ENCODE results near the gene NSUN6. TPM values are rescaled to one million over a fixed set of nuclear protein-coding genes. Genes with fewer than 3 reads are reported as not detected.

NSUN6 gene
- total RNA-seq, 1 experiment from 2014 or later: 15.1 TPM

DNA sequence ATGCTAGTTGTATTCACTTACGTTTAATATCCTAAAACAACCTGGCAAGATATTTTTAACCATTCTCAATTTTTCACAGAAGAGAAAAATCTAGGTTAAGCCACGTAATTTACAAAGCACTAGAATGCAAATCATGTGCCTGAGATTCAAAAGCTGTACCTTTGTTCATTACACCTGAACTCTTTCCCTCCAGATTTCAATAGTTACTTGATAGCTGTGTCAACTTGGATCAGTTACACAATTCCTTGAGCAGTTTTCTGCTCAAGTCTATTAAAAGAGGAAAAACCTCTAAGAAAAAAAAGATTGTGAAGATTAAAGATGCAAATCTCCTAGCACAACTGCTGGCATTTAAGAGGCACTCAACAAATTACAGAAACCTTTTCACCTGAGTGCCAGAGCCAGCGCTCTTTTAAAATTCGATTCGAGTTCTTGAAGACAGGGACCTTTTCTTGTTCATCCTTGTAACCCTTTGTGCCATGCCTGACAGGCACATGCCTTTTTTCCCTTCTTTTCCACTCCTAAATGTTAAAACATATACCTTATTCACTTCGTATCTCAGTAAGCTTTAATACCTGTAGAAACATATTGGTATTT lies 886 bp downstream of the NSUN6 start:
- ChIA-PET POLR2A (no interaction called here), CTCF (no interaction called here)
- H3K36me3 Mint-ChIP-seq: peaks cover 14% of the 10 kb centered on the region; the same call in 1 of the 2 replicates
- H3K27ac Mint-ChIP-seq: peak overlapping the region; percentile 91; the same call in 1 of the 2 replicates
- H3K4me3 Mint-ChIP-seq: peak overlapping the region; percentile 96
- peaks cover 25% of the 10 kb centered on the region for H3K4me1 Mint-ChIP-seq
- ATAC-seq (no peak), DNase-seq (ENCODE audit: low spot score) (no peak)
- H3K27me3 Mint-ChIP-seq (ENCODE audit: low read depth): no peaks in the 10 kb centered on the region
- H3K9me3 Mint-ChIP-seq: no peaks in the 10 kb centered on the region
- TF ChIP-seq, protein P1, sequence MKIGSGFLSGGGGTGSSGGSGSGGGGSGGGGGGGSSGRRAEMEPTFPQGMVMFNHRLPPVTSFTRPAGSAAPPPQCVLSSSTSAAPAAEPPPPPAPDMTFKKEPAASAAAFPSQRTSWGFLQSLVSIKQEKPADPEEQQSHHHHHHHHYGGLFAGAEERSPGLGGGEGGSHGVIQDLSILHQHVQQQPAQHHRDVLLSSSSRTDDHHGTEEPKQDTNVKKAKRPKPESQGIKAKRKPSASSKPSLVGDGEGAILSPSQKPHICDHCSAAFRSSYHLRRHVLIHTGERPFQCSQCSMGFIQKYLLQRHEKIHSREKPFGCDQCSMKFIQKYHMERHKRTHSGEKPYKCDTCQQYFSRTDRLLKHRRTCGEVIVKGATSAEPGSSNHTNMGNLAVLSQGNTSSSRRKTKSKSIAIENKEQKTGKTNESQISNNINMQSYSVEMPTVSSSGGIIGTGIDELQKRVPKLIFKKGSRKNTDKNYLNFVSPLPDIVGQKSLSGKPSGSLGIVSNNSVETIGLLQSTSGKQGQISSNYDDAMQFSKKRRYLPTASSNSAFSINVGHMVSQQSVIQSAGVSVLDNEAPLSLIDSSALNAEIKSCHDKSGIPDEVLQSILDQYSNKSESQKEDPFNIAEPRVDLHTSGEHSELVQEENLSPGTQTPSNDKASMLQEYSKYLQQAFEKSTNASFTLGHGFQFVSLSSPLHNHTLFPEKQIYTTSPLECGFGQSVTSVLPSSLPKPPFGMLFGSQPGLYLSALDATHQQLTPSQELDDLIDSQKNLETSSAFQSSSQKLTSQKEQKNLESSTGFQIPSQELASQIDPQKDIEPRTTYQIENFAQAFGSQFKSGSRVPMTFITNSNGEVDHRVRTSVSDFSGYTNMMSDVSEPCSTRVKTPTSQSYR (CRISPR knock-in tag; IDR thresholded peaks at IDR 0.05): no peak
- TF ChIP-seq, protein P2, sequence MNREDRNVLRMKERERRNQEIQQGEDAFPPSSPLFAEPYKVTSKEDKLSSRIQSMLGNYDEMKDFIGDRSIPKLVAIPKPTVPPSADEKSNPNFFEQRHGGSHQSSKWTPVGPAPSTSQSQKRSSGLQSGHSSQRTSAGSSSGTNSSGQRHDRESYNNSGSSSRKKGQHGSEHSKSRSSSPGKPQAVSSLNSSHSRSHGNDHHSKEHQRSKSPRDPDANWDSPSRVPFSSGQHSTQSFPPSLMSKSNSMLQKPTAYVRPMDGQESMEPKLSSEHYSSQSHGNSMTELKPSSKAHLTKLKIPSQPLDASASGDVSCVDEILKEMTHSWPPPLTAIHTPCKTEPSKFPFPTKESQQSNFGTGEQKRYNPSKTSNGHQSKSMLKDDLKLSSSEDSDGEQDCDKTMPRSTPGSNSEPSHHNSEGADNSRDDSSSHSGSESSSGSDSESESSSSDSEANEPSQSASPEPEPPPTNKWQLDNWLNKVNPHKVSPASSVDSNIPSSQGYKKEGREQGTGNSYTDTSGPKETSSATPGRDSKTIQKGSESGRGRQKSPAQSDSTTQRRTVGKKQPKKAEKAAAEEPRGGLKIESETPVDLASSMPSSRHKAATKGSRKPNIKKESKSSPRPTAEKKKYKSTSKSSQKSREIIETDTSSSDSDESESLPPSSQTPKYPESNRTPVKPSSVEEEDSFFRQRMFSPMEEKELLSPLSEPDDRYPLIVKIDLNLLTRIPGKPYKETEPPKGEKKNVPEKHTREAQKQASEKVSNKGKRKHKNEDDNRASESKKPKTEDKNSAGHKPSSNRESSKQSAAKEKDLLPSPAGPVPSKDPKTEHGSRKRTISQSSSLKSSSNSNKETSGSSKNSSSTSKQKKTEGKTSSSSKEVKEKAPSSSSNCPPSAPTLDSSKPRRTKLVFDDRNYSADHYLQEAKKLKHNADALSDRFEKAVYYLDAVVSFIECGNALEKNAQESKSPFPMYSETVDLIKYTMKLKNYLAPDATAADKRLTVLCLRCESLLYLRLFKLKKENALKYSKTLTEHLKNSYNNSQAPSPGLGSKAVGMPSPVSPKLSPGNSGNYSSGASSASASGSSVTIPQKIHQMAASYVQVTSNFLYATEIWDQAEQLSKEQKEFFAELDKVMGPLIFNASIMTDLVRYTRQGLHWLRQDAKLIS (CRISPR knock-in tag; IDR thresholded peaks at IDR 0.05; ENCODE audit: borderline replicate concordance): no peak
- no peak for TF ChIP-seq OVOL2 (CRISPR knock-in tag; IDR thresholded peaks at IDR 0.05; ENCODE audit: borderline replicate concordance)
- no peak for TF ChIP-seq MYBL2 (CRISPR knock-in tag; IDR thresholded peaks at IDR 0.05)
- no peak for TF ChIP-seq ZNF423 (CRISPR knock-in tag; IDR thresholded peaks at IDR 0.05)
- no peak for TF ChIP-seq TP53 (CRISPR knock-in tag; IDR thresholded peaks at IDR 0.05)
- TF ChIP-seq MXD4 (CRISPR knock-in tag; IDR thresholded peaks at IDR 0.05; ENCODE audit: borderline replicate concordance): no peak
- TF ChIP-seq HMGA2 (CRISPR knock-in tag; IDR thresholded peaks at IDR 0.05): no peak
- TF ChIP-seq ZNF671 (CRISPR knock-in tag; IDR thresholded peaks at IDR 0.05): no peak
- no peak for TF ChIP-seq ELF4 (CRISPR knock-in tag; IDR thresholded peaks at IDR 0.05; ENCODE audit: low read depth)
- TF ChIP-seq SMAD4 (CRISPR knock-in tag; IDR thresholded peaks at IDR 0.05): no peak
- no peak for TF ChIP-seq GTF2I (CRISPR knock-in tag; conservative IDR thresholded peaks at IDR 0.05)
- TF ChIP-seq FOXP1 (CRISPR knock-in tag; IDR thresholded peaks at IDR 0.05; ENCODE audit: borderline replicate concordance): no peak
- TF ChIP-seq ZNF121 (CRISPR knock-in tag; IDR thresholded peaks at IDR 0.05): no peak
- no peak for TF ChIP-seq SOX15 (CRISPR knock-in tag; IDR thresholded peaks at IDR 0.05)

DNA sequence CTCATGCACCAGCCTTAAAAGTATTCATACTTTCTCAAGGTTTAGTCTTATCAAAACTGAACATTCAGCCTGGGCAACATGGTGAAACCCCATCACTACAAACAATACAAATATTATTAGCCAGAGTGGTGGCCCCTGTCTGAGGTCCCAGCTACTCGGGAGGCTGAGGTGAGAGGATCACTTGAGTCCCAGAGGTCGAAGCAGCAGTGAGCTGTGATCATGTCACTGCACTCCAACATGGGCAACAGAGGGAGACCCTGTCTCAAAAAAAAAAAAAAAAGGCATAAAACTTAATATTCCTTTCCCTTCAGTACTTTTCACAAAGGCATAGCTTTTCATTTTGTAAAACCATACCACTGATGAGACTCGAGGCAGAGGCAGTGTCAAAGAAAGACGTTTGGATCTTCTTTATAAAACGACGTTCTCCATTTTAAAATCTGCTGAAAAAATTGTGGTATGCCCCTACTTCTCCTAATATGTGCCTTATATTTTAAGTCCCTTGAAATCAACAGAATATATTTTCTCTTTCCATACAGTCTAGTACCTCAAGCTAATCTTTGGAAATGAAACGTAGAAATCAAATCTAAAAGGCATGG lies 1.9 kb downstream of the NSUN6 start:
- POLR2A ChIA-PET: interaction anchor here (0.7 kb wide), 2 partner anchors 10 to 73 kb away, joined by 4 to 5 read pairs; partner anchors contain the start of gene ARL5B
- CTCF ChIA-PET: no interaction called here
- H3K4me1 Mint-ChIP-seq: peaks cover 25% of the 10 kb centered on the region
- no peak for TF ChIP-seq FOXK1 (CRISPR knock-in tag; IDR thresholded peaks at IDR 0.05)
- TF ChIP-seq CREB1 (CRISPR knock-in tag; IDR thresholded peaks at IDR 0.05): no peak
- no peak for TF ChIP-seq CREM (CRISPR knock-in tag; IDR thresholded peaks at IDR 0.05)
- no peak for TF ChIP-seq JAZF1 (CRISPR knock-in tag; IDR thresholded peaks at IDR 0.05)
- TF ChIP-seq, protein P3, sequence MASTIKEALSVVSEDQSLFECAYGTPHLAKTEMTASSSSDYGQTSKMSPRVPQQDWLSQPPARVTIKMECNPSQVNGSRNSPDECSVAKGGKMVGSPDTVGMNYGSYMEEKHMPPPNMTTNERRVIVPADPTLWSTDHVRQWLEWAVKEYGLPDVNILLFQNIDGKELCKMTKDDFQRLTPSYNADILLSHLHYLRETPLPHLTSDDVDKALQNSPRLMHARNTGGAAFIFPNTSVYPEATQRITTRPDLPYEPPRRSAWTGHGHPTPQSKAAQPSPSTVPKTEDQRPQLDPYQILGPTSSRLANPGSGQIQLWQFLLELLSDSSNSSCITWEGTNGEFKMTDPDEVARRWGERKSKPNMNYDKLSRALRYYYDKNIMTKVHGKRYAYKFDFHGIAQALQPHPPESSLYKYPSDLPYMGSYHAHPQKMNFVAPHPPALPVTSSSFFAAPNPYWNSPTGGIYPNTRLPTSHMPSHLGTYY (CRISPR knock-in tag; IDR thresholded peaks at IDR 0.05): no peak
- no peak for TF ChIP-seq ZNF263 (CRISPR knock-in tag; IDR thresholded peaks at IDR 0.05; ENCODE audit: low read depth)
- TF ChIP-seq, protein P4, sequence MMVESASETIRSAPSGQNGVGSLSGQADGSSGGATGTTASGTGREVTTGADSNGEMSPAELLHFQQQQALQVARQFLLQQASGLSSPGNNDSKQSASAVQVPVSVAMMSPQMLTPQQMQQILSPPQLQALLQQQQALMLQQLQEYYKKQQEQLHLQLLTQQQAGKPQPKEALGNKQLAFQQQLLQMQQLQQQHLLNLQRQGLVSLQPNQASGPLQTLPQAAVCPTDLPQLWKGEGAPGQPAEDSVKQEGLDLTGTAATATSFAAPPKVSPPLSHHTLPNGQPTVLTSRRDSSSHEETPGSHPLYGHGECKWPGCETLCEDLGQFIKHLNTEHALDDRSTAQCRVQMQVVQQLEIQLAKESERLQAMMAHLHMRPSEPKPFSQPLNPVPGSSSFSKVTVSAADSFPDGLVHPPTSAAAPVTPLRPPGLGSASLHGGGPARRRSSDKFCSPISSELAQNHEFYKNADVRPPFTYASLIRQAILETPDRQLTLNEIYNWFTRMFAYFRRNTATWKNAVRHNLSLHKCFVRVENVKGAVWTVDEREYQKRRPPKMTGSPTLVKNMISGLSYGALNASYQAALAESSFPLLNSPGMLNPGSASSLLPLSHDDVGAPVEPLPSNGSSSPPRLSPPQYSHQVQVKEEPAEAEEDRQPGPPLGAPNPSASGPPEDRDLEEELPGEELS (CRISPR knock-in tag; IDR thresholded peaks at IDR 0.05): no peak
- TF ChIP-seq, protein P5, sequence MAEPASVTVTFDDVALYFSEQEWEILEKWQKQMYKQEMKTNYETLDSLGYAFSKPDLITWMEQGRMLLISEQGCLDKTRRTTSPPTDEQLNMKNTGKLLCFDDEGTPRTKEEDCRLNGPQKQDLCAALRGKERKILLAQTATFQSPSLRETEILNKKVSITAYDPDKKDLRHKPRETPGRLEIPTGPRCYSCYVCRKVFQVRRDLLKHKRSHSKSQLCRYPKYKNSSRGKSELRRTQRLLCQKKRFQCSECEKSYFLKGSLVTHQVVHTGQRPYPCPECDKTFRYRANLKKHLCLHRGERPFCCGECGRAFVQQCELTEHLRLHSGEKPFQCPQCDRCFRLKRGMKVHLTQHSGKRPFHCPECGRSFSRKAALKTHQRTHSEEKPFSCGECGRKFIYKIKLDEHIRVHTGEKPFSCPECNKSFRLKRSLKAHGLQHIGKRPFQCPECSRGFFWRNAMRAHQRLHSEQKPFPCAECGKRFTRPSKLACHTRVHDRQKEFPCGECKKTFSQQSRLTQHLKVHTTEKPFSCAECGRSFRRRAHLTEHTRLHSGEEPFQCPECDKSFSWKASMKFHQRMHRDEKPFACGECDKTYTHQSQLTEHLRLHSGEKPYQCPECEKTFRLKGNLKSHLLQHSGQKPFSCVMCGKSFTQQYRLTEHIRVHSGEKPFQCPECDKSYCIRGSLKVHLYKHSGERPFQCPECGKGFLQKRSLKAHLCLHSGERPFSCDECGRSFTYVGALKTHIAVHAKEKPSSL (CRISPR knock-in tag; conservative IDR thresholded peaks at IDR 0.05): no peak
- no peak for TF ChIP-seq ZNF317 (CRISPR knock-in tag; IDR thresholded peaks at IDR 0.05; ENCODE audit: borderline replicate concordance, low read depth)

More for the DNA sequence above, 1.9 kb downstream of the NSUN6 start:
- Mint-ChIP-seq H3K4me3 (peak overlapping the region; percentile 96), H3K27me3 (ENCODE audit: low read depth) (no peaks in the 10 kb centered on the region), H3K27ac (peak overlapping the region; percentile 73; the same call in 1 of the 2 replicates), H3K36me3 (peaks cover 16% of the 10 kb centered on the region; the same call in 1 of the 2 replicates), H3K9me3 (no peaks in the 10 kb centered on the region)
- ATAC-seq (no peak), DNase-seq (ENCODE audit: low spot score) (no peak)

Data from WTC11 (cell line).